ENCODE data around the gene NUFIP2.

The NUFIP2 gene

GRCh38 chr17:29210879-29211278 is 83.1 kb downstream of the NUFIP2 start:
- Histone ChIP-seq H3K27me3 (ENCODE audit: control insufficient read depth in 1 of 2, insufficient read depth in 2 of 2, low read length in 2 of 2) (no peaks in the 10 kb centered on the region), H3K27ac (ENCODE audit: low read depth, low read length) (no peak overlapping the region), H3K4me3 (ENCODE audit: low read depth in 1 of 2, low read length in 2 of 2) (no peak overlapping the region), H3K36me3 (ENCODE audit: insufficient read depth, low read length) (no peaks in the 10 kb centered on the region), H3K9ac (ENCODE audit: low read length) (no peak overlapping the region), H3K9me3 (ENCODE audit: low read length) (no peaks in the 10 kb centered on the region), H3K4me1 (ENCODE audit: insufficient read depth, low read length) (no peaks in the 10 kb centered on the region)

- H3K27ac ChIP-seq (ENCODE audit: low read depth, low read length) = no peak overlapping the region
- H3K9me3 ChIP-seq (ENCODE audit: low read length) = no peaks in the 10 kb centered on the region
- no peaks in the 10 kb centered on the region for H3K36me3 ChIP-seq (ENCODE audit: insufficient read depth, low read length)
- H3K9ac ChIP-seq (ENCODE audit: low read length) = no peak overlapping the region
- H3K27me3 ChIP-seq (ENCODE audit: control insufficient read depth in 1 of 2, insufficient read depth in 2 of 2, low read length in 2 of 2) = no peaks in the 10 kb centered on the region
- H3K4me3 ChIP-seq (ENCODE audit: low read depth in 1 of 2, low read length in 2 of 2) = no peak overlapping the region
- H3K4me1 ChIP-seq (ENCODE audit: insufficient read depth, low read length) = no peaks in the 10 kb centered on the region
Measured at GRCh38 chr17:29209073-29209472, 84.9 kb downstream of the NUFIP2 start.

GRCh38 chr17:29207975-29208374 is 86.0 kb downstream of the NUFIP2 start:
- Histone ChIP-seq H3K9ac (ENCODE audit: low read length) (no peak overlapping the region), H3K27ac (ENCODE audit: low read depth, low read length) (no peak overlapping the region)

More at GRCh38 chr17:29207975-29208374, 86.0 kb downstream of the NUFIP2 start:
- H3K9me3 ChIP-seq (ENCODE audit: low read length) = no peaks in the 10 kb centered on the region
- H3K4me1 ChIP-seq (ENCODE audit: insufficient read depth, low read length) = no peaks in the 10 kb centered on the region
- no peak overlapping the region for H3K4me3 ChIP-seq (ENCODE audit: low read depth in 1 of 2, low read length in 2 of 2)
- H3K36me3 ChIP-seq (ENCODE audit: insufficient read depth, low read length) = no peaks in the 10 kb centered on the region
- no peaks in the 10 kb centered on the region for H3K27me3 ChIP-seq (ENCODE audit: control insufficient read depth in 1 of 2, insufficient read depth in 2 of 2, low read length in 2 of 2)
